Measurements from ENCODE around the gene DNAH10.

Gene DNAH10, protein sequence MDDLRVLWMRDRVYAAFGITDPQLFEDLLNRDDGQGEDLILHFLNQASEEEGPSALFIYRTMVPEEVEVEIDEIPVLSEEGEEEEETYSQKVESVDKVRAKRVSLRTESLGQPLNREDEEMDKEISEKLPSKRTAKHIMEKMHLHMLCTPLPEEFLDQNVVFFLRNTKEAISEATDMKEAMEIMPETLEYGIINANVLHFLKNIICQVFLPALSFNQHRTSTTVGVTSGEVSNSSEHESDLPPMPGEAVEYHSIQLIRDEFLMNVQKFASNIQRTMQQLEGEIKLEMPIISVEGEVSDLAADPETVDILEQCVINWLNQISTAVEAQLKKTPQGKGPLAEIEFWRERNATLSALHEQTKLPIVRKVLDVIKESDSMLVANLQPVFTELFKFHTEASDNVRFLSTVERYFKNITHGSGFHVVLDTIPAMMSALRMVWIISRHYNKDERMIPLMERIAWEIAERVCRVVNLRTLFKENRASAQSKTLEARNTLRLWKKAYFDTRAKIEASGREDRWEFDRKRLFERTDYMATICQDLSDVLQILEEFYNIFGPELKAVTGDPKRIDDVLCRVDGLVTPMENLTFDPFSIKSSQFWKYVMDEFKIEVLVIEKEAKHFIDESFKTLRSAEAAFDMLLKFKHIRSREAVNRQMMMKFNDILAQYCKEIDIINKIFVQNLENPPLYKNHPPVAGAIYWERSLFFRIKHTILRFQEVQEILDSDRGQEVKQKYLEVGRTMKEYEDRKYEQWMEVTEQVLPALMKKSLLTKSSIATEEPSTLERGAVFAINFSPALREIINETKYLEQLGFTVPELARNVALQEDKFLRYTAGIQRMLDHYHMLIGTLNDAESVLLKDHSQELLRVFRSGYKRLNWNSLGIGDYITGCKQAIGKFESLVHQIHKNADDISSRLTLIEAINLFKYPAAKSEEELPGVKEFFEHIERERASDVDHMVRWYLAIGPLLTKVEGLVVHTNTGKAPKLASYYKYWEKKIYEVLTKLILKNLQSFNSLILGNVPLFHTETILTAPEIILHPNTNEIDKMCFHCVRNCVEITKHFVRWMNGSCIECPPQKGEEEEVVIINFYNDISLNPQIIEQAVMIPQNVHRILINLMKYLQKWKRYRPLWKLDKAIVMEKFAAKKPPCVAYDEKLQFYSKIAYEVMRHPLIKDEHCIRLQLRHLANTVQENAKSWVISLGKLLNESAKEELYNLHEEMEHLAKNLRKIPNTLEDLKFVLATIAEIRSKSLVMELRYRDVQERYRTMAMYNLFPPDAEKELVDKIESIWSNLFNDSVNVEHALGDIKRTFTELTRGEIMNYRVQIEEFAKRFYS (N-terminal part only)

DNA sequence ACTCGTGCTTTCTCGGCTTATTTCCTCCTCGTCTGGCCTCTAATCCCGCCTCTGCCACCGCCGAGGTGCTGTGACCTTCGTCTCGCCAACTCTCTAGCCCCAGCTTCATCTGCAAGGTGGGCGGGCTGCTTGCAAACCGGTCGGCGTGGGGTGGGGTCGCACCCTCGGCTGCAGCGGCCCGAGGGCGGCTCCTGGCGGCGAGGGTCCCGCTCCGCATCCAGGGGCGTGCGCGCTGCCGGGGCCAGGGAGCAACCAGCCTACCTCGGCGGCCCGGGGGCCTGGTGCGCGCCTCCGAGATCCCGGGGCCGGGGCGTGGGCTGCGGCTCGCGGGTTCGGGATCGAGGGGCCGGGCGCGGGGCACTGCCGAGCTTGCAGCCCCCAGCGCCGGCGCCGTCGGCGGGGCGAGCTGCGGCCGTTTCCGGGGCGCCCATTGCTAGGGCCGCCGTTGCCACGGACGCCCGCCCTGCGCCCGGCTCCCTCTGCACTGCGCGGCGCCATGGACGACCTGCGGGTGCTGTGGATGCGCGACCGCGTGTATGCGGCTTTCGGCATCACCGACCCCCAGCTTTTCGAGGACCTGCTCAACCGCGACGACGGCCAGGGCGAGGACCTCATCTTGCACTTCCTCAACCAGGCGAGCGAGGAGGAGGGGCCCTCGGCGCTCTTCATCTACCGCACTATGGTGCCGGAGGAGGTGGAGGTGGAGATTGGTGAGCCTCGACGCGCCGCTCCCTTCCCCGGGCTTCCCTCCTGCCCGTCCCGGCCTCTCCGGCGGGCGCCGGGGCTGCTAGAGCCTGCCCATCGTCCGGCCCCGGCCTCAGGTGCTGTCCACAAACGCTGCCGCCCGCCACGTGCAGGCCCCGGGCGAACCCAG, at the start of gene DNAH10:
Gene DNAH10, plus strand, starts transcription at position 461 of the 874 bp plus-strand sequence. Its CDS starts 36 bp downstream, at position 497.
- no peak for DNase-seq (ENCODE audit: low spot score)

DNA sequence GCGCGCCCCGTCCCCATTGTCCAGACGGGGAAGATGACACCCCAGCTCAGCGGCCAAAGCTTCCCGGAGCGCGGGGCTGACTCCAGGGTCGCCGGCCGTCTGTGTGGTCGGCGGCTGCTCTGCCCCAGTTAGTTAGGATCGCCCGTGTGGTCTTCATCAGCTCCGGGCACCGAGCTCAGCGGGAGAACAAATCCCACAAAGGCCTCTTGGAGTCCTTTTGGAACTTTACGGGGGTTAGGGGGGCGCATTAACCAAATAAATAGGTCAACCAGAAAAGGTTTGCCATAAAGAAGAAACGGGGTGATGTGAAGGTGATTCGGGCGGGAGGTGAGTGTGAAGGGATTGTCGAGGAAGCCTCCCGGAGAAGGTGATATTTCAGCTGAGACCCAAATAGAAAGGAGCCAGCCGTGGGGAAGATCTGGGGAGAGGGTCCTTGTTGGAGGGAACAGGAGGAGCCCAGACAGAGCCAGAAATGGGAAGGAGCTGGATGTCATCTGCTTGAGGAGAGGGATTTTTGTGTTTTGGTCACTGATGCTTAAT, 49.3 kb upstream of the DNAH10 start:
- peak; percentile 10 for DNase-seq (ENCODE audit: low spot score)

DNA sequence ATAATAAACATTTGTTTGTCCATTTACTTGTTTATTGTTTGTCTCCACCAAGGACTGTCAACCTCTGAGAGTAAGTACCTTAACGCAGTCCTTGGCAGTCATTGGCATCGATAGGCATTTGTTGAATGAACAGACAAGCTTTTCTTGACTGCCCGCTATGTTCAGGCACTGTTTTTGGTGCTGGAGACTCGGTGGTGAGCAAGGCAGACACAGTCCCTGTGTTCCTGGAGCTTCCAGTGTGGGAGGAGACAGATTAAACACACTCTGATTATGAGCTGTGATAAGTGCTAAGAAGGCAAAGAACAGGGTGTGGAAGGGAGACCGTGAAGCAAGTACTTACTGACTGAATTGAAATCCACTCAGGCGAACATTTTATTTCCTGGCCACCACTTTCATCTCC, 48.7 kb upstream of the DNAH10 start:
- DNase-seq (ENCODE audit: low spot score), result peak; percentile 58

DNA sequence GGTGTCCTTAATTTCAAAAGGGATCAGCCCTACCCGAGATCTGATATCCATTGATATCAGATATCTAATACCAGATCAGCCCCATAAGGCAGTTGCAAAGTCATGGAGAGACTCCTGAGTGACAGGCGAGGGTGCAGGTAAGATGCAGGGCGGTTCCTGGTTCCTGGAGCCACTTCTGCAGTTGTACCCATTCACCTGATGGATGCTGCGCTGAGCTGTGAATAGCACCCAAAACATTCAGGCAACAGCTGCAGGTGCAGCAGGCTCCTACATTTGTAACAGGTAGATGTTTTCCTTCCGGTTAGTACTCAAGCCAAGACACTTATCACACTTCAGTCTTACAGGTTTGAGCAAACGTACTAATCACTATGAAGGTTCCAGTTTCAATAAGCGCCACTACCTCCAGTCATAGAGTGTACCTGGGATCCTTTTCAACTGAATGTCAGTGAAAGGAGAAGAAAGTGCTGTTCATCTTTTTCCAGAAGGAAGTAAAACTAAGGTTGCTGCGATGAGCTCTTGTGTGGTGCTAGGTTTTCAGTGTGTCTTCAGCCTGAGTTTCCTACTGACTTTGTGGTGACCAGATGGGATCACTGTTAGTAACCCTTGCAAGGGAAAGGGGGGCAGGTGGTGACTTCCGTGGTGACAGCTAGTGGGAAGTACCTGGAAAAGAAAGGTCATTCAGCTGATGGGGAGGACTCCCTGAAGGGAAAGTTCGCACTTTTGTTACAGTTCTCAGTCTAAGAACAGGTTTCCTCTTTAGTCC, 48.1 kb upstream of the DNAH10 start:
- no peak for DNase-seq (ENCODE audit: low spot score)

DNA sequence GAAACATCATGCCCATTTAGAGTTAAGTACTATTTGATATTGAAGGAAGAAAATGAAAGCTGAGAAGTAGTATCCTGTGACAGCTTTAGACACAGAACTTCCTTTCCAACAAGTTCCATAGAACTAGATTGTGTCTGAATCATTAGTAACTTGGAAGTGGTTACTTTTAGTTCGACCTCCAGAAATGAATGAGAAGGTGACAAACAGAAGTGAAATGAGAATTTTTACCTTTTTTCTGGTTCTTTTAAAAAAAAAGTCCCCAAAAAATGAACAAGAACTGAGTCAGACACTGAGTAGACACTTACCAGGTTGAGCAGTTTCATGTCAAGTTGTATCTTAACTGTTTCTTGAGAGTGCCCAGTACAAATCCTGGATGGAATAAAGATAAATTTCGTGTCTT, 46.9 kb upstream of the DNAH10 start:
- DNase-seq (ENCODE audit: low spot score), result no peak

DNA sequence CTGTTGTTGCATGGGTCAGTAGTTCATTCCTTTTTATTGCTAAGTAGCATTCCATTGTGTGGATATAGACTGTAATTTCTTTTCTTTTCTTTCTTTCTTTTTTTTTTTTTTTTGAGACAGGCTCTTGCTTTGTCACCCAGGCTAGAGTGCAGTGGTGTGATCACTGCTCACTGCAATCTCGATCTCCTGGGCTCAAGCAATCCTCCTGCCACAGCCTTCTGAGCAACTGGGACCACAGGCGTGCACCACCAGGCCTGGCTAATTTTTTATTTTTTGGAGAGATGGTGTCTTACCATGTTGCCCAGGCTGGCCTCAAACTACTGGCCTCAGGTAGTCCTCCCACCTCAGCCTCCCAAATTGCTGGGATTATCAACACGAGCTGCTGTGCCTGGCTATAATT, 44.8 kb upstream of the DNAH10 start:
- DNase-seq (ENCODE audit: low spot score), result no peak

GRCh38 chr12:123720141-123720814, 41.8 kb upstream of the DNAH10 start:
- DNase-seq (ENCODE audit: low spot score), result no peak

DNA sequence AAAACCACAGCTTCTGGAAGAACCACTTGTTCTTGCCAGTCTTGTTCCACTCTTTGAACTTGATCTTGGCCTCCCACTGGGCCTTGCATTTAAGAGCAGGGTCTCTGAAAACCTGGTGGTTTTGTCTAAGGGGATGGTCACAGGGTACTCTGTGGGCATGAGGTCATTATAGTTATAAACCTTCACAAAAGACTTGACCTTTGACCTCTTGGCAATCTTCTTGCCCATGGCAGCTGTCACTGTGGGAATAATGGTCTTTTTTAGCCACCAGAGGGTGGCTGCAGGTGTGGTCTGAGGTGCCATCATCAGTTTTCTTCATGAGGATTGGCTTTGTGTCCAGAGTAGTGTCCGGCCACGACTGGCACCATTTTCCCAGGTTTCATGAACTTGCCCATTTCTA, 40.9 kb upstream of the DNAH10 start:
- DNase-seq (ENCODE audit: low spot score), result no peak

- DNase-seq (ENCODE audit: low spot score), result no peak
These were observed 39.1 kb upstream of the DNAH10 start for GRCh38 chr12:123723011-123723410.

GRCh38 chr12:123723765-123724164, 38.3 kb upstream of the DNAH10 start:
- DNase-seq (ENCODE audit: low spot score), result no peak

DNA sequence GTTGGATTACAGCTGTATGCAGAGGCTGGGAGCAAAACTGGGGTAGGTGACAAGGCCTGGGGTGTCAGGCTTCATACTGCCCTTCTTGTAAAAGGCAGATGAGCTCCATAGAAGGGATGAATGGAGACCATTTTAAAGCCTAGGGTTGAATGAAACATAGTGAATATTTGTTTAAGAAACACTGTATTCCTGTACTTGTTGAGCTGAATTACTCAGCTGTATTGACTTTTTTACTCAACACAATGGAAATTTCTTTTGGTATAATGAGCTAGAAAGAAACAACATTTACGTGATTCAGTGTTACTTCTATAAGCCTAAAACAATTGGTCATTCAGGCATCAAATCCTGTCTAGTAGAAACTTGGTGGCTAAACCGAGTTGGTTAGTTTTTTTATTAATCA, 35.9 kb upstream of the DNAH10 start:
- DNase-seq (ENCODE audit: low spot score), result no peak

- DNase-seq (ENCODE audit: low spot score), result no peak
These were observed 35.1 kb upstream of the DNAH10 start for GRCh38 chr12:123726962-123727361.

DNA sequence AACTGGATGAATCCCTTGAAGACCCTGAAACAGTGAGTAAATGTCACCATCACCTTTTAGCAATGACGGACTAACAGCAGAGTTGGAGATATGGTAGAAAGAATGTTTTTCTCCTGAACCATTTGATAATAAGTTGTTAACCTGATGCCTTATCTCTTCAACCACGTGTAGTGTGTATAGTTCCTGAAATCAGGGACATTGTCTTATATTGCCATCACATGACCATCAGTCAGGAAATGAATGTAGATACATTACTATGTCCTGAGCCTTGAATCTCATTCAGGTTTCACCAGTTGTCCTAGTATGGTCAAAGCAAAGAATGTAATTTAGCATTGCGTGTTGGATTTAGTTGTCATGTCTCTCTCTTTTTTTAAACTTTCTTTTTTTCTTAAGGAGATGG, 34.2 kb upstream of the DNAH10 start:
- DNase-seq (ENCODE audit: low spot score), result no peak

- no peak for DNase-seq (ENCODE audit: low spot score)
These were observed 30.5 kb upstream of the DNAH10 start for GRCh38 chr12:123731596-123731995.

DNA sequence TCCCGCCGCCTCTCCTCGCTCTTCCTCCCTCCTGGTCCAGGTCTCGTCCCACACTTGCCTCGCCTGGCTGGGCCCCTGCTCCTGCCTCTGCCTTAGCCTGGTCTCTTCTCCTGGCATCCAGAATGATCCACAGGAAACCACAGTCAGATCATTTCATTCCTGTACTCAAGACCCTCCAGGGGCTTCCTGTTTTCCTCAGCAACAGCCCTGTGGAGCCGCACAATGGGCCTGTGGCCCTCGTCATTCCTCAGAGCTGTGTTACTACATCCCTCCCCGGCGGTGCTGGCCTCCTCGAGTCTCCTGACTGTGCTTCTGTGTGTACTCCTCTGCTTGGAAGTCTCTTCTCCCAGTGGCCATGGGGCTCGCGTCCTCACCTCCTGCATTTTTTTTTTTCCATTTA, 29.9 kb upstream of the DNAH10 start:
- no peak for DNase-seq (ENCODE audit: low spot score)

- no peak for DNase-seq (ENCODE audit: low spot score)
These were observed 28.9 kb upstream of the DNAH10 start for GRCh38 chr12:123733229-123733628.

- DNase-seq (ENCODE audit: low spot score), result no peak
These were observed 27.8 kb upstream of the DNAH10 start for GRCh38 chr12:123734268-123734667.

- no peak for DNase-seq (ENCODE audit: low spot score)
These were observed 20.0 kb upstream of the DNAH10 start for GRCh38 chr12:123741937-123742572.

DNA sequence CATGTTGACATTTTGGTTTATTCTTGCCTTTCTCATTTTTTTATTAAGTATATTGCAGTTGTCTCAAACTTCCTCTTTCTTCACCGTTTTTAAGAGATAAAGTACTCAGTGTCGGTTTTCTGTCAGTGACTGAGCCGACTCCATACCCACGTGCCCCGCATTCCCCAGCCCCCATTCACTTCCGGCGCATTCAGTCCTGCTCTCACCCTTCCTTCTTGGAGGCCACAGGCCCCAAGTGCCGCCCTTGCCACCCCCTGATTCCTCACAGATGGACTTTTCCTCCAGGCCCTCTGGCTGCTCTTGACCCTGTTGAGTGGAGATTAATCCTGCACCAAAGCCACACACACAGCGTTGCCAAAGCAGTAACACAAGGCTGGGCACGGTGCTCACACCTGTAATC, 19.1 kb upstream of the DNAH10 start:
- DNase-seq (ENCODE audit: low spot score), result no peak
